Measurements from ENCODE around the gene YJEFN3. TPM values are rescaled to one million over a fixed set of nuclear protein-coding genes. Genes with fewer than 3 reads are reported as not detected.
A peak's percentile ranks its signal among the peaks of the same experiment; 100 is the strongest.

Gene YJEFN3
- total RNA-seq, 1 donor from 2014 or later: 5.8 TPM

- no peak for ATAC-seq (ENCODE audit: poor library complexity)
- intact Hi-C loops (cut with DNase I): no loop called here
- DNase-seq: no peak
Measured at GRCh38 chr19:19567391-19567790, 38.7 kb downstream of the YJEFN3 start.

- DNase-seq (no peak), ATAC-seq (ENCODE audit: poor library complexity) (no peak)
- intact Hi-C loops (cut with DNase I): no loop called here
Measured at GRCh38 chr19:19568802-19569756, 40.4 kb downstream of the YJEFN3 start.

DNA sequence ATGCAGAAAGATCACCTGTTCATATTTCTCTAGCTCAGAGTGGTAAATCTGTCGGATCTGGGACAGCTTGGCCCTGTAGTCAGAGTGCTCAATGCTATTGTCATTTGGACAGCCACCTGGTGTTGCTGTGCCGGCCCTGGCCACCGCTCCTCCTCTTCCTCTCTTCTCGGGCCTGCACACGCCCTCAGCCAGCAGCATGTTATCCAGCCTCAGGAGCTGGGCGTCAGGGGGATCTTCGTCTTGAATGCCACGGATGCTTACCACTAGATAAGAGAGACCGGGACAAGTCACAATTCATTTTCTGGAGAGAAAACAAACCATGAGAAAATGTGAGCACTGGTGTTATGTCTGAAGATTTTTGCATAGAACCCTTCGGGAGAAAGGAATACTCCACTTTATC is 41.9 kb downstream of the YJEFN3 start:
- ATAC-seq (ENCODE audit: poor library complexity) (no peak), DNase-seq (no peak)
- intact Hi-C loops (cut with DNase I): no loop called here

- DNase-seq: no peak
- ATAC-seq (ENCODE audit: poor library complexity): no peak
- intact Hi-C loops (cut with DNase I): no loop called here
Measured at GRCh38 chr19:19571071-19571786, 42.5 kb downstream of the YJEFN3 start.

GRCh38 chr19:19575411-19575810 is 46.7 kb downstream of the YJEFN3 start:
- intact Hi-C loops (cut with DNase I): no loop called here
- DNase-seq: no peak

GRCh38 chr19:19578252-19578651 is 49.5 kb downstream of the YJEFN3 start:
- DNase-seq (no peak), ATAC-seq (ENCODE audit: poor library complexity) (no peak)
- intact Hi-C loops (cut with DNase I): no loop called here

More at GRCh38 chr19:19575411-19575810, 46.7 kb downstream of the YJEFN3 start:
- no peak for ATAC-seq (ENCODE audit: poor library complexity)

GRCh38 chr19:19579533-19580361 is 51.0 kb downstream of the YJEFN3 start:
- intact Hi-C loops (cut with DNase I): no loop called here
- no peak for DNase-seq
- ATAC-seq (ENCODE audit: poor library complexity): no peak

GRCh38 chr19:19580418-19580817 is 51.7 kb downstream of the YJEFN3 start:
- ATAC-seq (ENCODE audit: poor library complexity) (no peak), DNase-seq (no peak)
- intact Hi-C loops (cut with DNase I): no loop called here

DNA sequence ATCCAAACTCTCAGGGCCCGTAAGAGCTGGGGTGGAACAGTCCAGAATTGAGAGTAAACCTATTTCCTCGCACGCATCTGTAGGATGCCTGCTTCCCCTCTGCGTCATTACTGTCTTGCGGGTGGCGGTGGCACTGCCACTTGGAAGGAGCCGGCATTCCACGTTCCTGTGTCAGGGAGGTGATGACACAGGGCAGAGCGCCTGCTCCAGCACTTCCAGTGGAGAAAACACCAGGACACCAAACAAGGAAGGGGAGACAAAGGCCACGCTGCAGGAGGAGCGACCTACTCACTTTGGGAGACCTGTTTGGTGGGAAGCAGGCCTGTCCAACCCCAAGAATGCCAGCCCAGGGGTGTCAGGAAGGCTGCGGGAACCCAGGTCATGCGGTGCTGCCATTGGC is 52.7 kb downstream of the YJEFN3 start:
- ATAC-seq (ENCODE audit: poor library complexity) (peak; percentile 59), DNase-seq (no peak)
- intact Hi-C loops (cut with DNase I): no loop called here

- no peak for DNase-seq
- intact Hi-C loops (cut with DNase I): no loop called here
- ATAC-seq (ENCODE audit: poor library complexity): no peak
Measured at GRCh38 chr19:19582471-19582870, 53.8 kb downstream of the YJEFN3 start.

DNA sequence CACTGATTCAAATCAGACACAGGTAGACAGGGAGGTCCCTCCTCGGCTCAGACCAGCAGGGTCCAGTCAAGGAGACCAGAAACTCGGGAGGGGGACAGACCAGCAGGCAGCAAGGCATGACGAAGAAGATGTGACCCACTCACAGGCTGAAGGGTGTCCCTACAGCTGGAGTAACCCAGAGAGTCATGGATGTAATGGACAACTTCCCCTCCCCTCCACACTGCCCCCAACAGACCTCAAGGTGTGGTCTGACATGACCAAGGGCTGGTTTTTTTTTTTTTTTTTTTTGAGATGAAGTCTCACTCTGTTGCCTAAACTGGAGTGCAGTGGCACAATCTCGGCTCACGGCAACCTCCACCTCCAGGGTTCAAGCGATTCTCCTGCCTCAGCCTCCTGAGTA is 55.6 kb downstream of the YJEFN3 start:
- intact Hi-C loops (cut with DNase I): no loop called here
- ATAC-seq (ENCODE audit: poor library complexity) (no peak), DNase-seq (no peak)

Other genes with a start within 250 kb of the YJEFN3 start
- 37.2 TPM for gene SUGP1, start 208.4 kb upstream of the YJEFN3 start, total RNA-seq
- 32.8 TPM for gene MAU2, start 208.1 kb upstream of the YJEFN3 start, total RNA-seq
- 24.3 TPM for gene GATAD2A, start 123.2 kb upstream of the YJEFN3 start, total RNA-seq
- 0.67 TPM for gene TSSK6, start 13.4 kb upstream of the YJEFN3 start, total RNA-seq
- 1,367 TPM for gene NDUFA13, start 12.7 kb upstream of the YJEFN3 start, total RNA-seq
- 0.40 TPM for gene CILP2, start 9.4 kb downstream of the YJEFN3 start, total RNA-seq
- gene PBX4, start 89.8 kb downstream of the YJEFN3 start, total RNA-seq: not detected
- gene LPAR2, start 99.3 kb downstream of the YJEFN3 start, total RNA-seq: 1.7 TPM
- gene GMIP, start 114.7 kb downstream of the YJEFN3 start, total RNA-seq: 3.0 TPM
- 16.2 TPM for gene ATP13A1, start 134.8 kb downstream of the YJEFN3 start, total RNA-seq
- 2.9 TPM for gene ZNF101, start 139.9 kb downstream of the YJEFN3 start, total RNA-seq
- 3.2 TPM for gene ZNF14, start 204.2 kb downstream of the YJEFN3 start, total RNA-seq